ENCODE measurements around the gene CDC14A.

GRCh38 chr1:100443811-100444571 is 91.7 kb downstream of the CDC14A start:
- TF ChIP-seq CTCF (conservative IDR thresholded peaks at IDR 0.05; ENCODE audit: low read length) (no peak), EZH2phosphoT487 (IDR thresholded peaks at IDR 0.05; ENCODE audit: borderline replicate concordance, low read depth, low read length) (no peak)
